ES-I3 (cell line): ENCODE data around the gene HECW1.
"Not testable (repeated sequence)": the region's sequence is repeated elsewhere in the genome, so short reads cannot be mapped to it uniquely, and the experiment has no call there.

ENCODE experiments used
- H3K36me3 ChIP-seq: 2 replicates; pipeline ENCODE4 v1.6.1; 2013; ENCODE audit warnings: mild to moderate bottlenecking, low read length, control low read depth, moderate library complexity; ENCODE audit not compliant: insufficient read depth
- H3K4me1 ChIP-seq: 2 replicates; pipeline ENCODE4 v1.6.1; 2013; ENCODE audit warnings: mild to moderate bottlenecking, control low read depth, low read length; ENCODE audit not compliant: insufficient read depth
- H3K9ac ChIP-seq: 2 replicates; pipeline ENCODE4 v1.6.1; 2013; ENCODE audit warnings: low read depth, mild to moderate bottlenecking, low read length, moderate library complexity
- H3K9me3 ChIP-seq: 2 replicates; pipeline ENCODE4 v1.6.1; 2013; ENCODE audit warnings: mild to moderate bottlenecking, low read length, moderate library complexity; ENCODE audit not compliant: control insufficient read depth, insufficient read depth

Gene HECW1

DNA sequence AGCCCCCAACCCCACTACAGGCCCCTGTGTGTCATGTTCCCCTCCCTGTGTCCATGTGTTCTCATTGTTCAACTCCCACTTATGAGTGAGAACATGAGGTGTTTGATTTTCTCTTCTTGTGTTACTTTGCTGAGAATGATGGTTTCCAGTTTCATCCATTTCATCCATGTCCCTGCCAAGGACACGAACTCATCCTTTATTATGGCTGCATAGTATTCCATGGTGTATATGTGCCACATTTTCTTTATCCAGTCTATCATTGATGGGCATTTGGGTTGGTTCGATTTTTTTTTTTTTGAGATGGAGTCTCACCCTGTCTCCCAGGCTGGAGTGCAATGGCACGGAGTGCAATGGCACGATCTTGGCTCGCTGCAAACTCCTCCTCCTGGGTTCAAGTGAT lies 373.6 kb downstream of the HECW1 start:
- H3K9me3 ChIP-seq, result not testable (repeated sequence)

DNA sequence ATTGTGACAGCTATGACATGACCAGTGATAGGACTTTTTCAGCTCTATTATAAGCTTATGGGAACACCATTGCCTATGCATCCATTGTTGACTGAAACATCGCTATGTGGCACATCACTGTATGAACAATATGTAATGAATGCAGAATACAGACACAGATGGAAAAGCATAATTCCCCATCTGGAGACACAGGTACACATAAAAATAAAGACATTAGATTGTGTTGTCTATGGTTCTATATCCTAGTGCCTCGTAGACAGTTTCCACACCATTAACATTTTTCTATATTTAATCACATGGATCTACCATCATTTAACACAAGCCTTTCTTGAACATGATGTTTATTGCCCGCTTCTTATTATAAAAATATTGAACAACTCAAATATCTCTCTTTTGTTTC lies 374.2 kb downstream of the HECW1 start:
- Histone ChIP-seq H3K9ac (no peak overlapping the region), H3K4me1 (no peaks in the 10 kb centered on the region), H3K9me3 (no peaks in the 10 kb centered on the region)

More for the DNA sequence above, 373.6 kb downstream of the HECW1 start:
- H3K4me1 ChIP-seq, H3K36me3 ChIP-seq, H3K9ac ChIP-seq: not testable (repeated sequence)

DNA sequence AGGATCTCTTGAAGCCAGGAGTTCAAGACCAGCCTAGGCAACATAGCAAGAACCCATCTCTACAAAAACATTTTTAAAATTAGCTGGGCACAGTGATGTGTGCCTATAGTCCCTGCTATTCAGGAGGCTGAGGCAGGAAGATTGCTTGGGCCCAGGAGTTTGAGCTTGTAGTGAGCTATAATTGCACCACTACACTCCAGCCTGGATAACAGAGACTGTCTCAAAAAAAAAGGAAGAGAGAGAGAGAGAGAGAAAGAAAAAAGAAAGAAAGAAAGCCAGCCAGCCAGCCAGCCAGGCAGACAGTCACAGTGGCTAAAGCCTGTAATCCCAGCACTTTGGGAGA lies 375.3 kb downstream of the HECW1 start:
- no peaks in the 10 kb centered on the region for H3K36me3 ChIP-seq
- H3K4me1 ChIP-seq, result no peaks in the 10 kb centered on the region
- no peaks in the 10 kb centered on the region for H3K9me3 ChIP-seq
- H3K9ac ChIP-seq, result no peak overlapping the region

More for the DNA sequence above, 374.2 kb downstream of the HECW1 start:
- H3K36me3 ChIP-seq, result no peaks in the 10 kb centered on the region

DNA sequence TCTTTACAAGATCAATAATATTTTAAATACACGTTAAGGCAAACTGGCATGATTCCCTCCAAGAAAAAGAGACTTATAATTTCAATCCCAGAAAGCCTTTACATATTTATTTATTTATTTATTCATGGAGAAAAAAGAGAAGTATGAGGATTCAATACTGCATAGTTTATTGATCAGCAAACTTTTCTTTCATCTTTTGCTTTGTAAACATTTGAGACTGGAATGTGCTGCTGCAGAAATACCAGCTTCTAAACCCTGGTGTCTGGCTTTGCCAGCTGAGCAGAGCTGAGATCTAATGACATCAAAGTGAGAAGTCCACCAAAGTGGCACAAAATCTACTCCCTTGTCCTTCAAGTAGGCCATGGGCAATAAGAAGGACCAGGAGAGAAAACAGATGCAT lies 376.8 kb downstream of the HECW1 start:
- H3K36me3 ChIP-seq, result no peaks in the 10 kb centered on the region
- no peaks in the 10 kb centered on the region for H3K9me3 ChIP-seq
- no peak overlapping the region for H3K9ac ChIP-seq
- no peaks in the 10 kb centered on the region for H3K4me1 ChIP-seq

DNA sequence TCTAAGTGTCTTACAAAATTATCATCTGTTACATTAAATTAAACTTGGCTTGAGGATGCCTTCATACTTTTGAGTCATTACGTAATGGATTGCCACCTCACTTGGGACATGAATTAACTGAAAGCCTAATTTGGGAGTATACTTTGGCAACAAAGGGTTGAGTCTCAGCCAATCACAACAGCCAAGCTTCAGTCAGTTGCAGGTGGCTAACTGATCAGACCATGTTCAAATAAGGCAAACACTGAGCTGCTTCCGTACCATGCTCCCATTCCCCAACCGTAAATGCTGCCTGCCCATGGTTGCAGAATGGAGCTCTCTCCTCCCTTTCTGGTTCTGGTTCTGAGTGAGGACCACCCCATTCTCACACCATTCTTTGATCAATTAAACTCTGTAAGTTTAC lies 377.6 kb downstream of the HECW1 start:
- no peaks in the 10 kb centered on the region for H3K36me3 ChIP-seq
- H3K4me1 ChIP-seq, result no peaks in the 10 kb centered on the region
- H3K9ac ChIP-seq, result no peak overlapping the region
- no peaks in the 10 kb centered on the region for H3K9me3 ChIP-seq

DNA sequence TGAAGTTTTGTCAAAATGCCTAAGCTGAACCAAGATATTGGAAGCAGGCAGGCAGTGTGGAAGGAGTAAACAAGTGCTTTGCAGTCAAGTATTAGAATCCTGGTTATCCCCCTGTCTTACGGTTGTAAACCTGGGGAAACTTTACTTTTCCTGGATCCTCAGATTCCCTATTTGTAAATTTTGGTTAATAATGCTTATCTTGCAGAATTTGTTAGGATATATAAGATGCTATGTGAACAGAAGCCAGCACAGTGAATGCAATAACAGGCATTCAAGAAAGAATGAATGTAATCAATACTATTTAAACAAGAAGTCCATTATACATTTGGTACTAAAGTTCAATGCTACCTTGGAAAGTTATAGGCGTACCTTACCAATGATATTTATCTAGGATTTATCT lies 378.7 kb downstream of the HECW1 start:
- Histone ChIP-seq H3K9ac (no peak overlapping the region), H3K4me1 (no peaks in the 10 kb centered on the region), H3K36me3 (no peaks in the 10 kb centered on the region), H3K9me3 (no peaks in the 10 kb centered on the region)

DNA sequence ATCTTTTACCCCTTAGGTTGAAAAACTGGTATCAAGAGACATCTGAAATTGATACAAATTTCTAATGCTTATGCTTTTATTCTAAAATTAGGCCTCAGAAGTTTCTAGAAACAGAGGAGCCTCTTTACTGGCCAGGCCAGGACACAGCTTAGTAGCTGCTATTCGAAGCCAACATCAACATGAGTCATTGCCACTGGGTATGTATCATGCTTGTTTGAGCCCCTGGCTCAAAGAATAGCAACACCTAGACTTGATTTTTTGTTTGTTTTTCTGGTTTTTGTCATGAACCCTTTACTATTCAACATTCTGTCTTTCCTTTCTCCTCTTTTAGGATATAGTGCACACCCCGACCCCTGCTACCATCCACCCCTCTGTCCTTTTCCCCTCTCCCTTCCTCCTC lies 379.5 kb downstream of the HECW1 start:
- no peaks in the 10 kb centered on the region for H3K4me1 ChIP-seq
- H3K9me3 ChIP-seq, result no peaks in the 10 kb centered on the region
- H3K36me3 ChIP-seq, result no peaks in the 10 kb centered on the region
- no peak overlapping the region for H3K9ac ChIP-seq

DNA sequence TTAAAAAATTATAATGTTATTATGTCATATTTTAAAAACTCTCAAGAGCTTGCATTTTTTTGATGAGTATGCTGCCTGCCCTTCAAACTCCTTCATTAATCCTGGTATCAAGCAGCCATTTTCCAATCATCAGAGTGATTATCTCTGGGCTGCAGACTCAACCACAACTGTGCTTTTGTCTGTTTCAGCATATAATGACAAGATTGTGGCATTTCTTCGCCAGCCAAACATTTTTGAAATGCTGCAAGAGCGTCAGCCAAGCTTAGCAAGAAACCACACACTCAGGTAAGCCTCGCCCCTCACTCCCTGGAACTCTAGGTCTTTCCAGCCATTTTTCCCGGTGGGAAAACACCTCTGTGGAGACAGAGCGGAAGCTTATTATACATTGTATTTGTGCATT lies 380.4 kb downstream of the HECW1 start:
- Histone ChIP-seq H3K9me3 (no peaks in the 10 kb centered on the region), H3K4me1 (no peaks in the 10 kb centered on the region), H3K36me3 (no peaks in the 10 kb centered on the region), H3K9ac (no peak overlapping the region)

DNA sequence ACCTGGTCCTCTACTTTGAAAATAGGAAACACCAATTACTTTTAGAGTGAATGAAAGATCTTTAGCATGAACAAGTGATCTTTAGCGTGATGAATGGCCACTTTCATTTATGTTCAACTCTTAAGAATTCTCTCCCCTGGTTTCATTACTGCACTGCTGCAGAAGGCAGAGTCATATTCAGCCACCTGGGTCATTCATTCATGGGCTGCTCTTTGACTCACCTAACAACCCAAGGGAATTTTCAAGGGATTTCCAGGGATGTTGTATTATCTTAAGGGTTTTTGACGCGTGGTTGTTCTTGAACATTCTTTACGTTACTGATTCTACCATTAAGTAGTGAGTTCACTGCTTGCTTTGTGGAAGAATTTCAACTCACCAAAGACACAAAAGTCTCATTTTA lies 383.1 kb downstream of the HECW1 start:
- Histone ChIP-seq H3K4me1 (no peaks in the 10 kb centered on the region), H3K9ac (no peak overlapping the region), H3K36me3 (no peaks in the 10 kb centered on the region), H3K9me3 (no peaks in the 10 kb centered on the region)

DNA sequence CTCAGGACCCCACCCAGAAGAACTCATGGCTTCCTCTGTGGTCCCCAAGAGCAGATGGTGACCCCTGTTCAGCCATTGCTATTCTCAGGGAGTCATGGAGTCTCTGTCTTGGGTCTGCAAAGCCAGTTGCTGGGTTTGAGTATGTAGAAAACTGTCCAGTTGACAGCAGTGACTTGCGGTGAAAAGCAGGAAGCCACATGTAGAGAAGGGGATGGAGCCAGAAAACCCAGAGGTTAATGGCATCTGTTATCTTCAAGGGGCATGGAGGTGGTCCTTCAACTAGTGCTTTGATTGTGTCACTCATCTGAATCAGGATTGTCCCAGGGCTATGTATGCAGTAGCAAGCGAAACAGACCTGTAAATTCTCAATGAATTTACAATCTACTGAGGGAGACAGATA lies 384.1 kb downstream of the HECW1 start:
- H3K4me1 ChIP-seq, result no peaks in the 10 kb centered on the region
- no peaks in the 10 kb centered on the region for H3K9me3 ChIP-seq
- H3K9ac ChIP-seq, result no peak overlapping the region
- no peaks in the 10 kb centered on the region for H3K36me3 ChIP-seq

DNA sequence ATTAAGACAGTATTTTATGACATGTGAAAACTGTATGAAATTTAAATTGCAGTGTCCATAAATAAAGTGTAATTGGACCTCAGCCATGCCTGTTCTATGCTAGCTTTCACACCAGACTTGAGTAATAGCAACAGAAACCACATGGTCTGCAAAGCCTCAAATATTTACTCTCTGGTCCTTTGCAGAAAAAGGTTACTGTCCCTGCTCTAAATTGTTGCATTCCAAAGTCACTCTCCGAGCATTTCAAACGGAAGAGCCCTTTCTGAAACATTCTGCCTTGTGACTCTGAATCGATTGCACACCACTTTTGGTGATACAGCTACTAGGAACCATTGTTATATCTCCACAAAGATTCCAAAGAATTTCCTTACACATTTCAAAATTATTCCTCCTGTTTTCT lies 389.4 kb downstream of the HECW1 start:
- no peaks in the 10 kb centered on the region for H3K36me3 ChIP-seq
- H3K9me3 ChIP-seq, result no peaks in the 10 kb centered on the region
- H3K4me1 ChIP-seq, result no peaks in the 10 kb centered on the region
- H3K9ac ChIP-seq, result no peak overlapping the region

DNA sequence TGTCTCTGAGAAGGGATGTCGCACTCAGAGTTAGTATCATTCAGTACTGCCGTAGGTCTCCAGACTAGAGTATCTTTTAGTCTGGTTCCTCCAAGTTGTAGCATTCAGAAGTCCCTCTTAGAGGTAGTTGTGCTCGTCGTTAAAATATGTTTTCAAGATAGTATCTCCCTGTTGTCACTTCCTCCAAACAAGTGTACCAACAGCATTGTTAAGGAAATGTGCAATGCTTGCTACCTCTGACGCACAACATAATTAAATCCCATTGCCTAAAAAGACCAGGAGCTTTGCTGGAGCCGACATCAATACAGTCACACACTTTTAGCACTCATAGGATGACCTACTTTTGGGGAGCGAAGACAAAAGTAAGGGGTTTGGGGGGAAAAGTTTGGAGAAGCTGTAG lies 390.5 kb downstream of the HECW1 start:
- Histone ChIP-seq H3K9me3 (no peaks in the 10 kb centered on the region), H3K36me3 (no peaks in the 10 kb centered on the region), H3K9ac (no peak overlapping the region), H3K4me1 (no peaks in the 10 kb centered on the region)

DNA sequence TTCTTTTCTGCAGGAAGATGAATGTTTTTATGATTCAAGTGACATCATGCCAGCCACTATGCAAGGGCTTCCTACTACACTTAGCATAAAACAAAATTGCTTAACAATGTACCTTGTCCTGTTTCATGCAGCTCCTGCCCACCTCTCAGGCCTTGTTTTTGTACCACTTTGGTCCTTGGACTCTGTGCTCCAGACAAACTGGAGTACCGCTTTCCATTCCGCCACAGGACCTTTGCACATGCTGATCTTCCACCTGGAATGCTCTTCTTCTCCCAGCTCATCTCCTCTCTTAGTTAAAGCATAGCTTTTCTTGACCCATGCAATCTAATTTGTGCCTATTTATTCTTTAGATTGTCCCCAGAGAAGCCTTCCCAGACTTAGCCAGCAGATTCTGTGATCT lies 393.0 kb downstream of the HECW1 start:
- Histone ChIP-seq H3K4me1 (no peaks in the 10 kb centered on the region), H3K36me3 (no peaks in the 10 kb centered on the region), H3K9me3 (no peaks in the 10 kb centered on the region)

DNA sequence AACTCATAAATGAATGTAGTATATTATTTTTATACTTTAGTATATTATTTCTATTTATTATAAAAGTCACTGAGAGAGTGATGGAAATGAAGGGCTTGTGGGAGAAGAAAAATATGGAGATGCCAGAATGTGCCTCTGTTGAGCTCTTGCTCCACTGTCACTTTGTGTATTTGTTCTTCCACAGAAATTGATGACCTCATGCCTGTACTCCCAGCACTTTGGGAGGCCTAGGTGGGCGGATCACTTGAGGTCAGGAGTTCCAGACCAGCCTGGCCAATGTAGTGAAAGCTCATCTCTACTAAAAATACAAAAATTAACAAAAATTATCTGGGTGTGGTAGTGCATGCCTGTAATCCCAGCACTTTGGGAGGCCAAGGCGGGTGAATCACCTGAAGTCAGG lies 394.0 kb downstream of the HECW1 start:
- H3K9ac ChIP-seq, result no peak overlapping the region
- no peaks in the 10 kb centered on the region for H3K36me3 ChIP-seq
- no peaks in the 10 kb centered on the region for H3K4me1 ChIP-seq
- no peaks in the 10 kb centered on the region for H3K9me3 ChIP-seq

More for the DNA sequence above, 393.0 kb downstream of the HECW1 start:
- H3K9ac ChIP-seq, result no peak overlapping the region

DNA sequence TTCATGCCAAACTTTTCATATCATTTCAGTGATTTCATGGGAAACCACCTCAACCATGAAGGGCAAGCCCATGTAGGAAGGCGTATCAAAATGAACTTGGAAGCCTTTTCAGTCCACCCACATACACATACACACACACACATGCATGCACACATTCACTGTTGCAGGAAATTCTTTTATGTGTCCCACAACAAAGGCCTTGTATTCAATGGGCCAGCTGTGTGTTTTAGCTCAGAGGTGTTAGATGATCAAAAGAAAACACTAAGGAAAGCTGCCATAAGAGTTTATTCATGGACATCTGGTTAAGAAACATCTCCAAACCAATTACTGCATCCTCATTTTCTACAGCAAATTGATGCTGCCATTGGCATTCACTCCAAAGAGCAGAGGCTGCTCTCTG lies 396.0 kb downstream of the HECW1 start:
- no peak overlapping the region for H3K9ac ChIP-seq
- H3K4me1 ChIP-seq, result peaks cover 2% of the 10 kb centered on the region; the same call in 1 of the 2 replicates

DNA sequence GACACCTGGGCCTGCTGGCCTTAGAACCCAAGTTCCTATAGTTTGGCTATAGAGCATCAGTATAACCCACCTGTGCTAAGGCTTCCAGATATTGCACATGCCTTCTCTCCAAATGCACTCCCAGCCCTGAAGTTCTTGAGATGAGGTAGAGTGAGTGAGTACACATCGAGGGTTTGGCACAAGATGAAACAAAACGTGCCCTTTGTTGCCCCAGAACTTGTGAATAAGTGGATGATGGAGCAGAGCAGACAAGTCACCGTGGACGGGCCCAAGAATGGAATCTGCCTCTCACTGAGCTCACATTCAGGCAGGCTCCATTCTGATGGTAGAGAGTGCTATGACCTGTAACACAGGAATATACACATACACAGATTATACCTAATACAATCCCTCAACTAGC lies 397.5 kb downstream of the HECW1 start:
- Histone ChIP-seq H3K36me3 (no peaks in the 10 kb centered on the region), H3K9ac (no peak overlapping the region), H3K9me3 (no peaks in the 10 kb centered on the region), H3K4me1 (peaks cover 2% of the 10 kb centered on the region; the same call in 1 of the 2 replicates)

More for the DNA sequence above, 396.0 kb downstream of the HECW1 start:
- Histone ChIP-seq H3K9me3 (no peaks in the 10 kb centered on the region), H3K36me3 (no peaks in the 10 kb centered on the region)
